Muscle of leg (tissue), 11 donors: ENCODE measurements around the gene RGS12. TPM values are rescaled to one million over a fixed set of nuclear protein-coding genes. Genes with fewer than 3 reads are reported as not detected.
A peak's percentile ranks its signal among the peaks of the same experiment; 100 is the strongest.

ENCODE experiments used
- DNase-seq: peaks from one replicate; pipeline ENCODE4 v3.0.0; 2013
- H3K27ac ChIP-seq: one replicate; pipeline ENCODE4 v1.5.1; 2013; ENCODE audit warnings: mild to moderate bottlenecking, low read length, control low read depth
- H3K27me3 ChIP-seq: one replicate; pipeline ENCODE4 v1.6.1; 2013; ENCODE audit warnings: low read length; ENCODE audit not compliant: control insufficient read depth, insufficient read depth
- H3K36me3 ChIP-seq: one replicate; pipeline ENCODE4 v1.6.1; 2013; ENCODE audit warnings: low read length; ENCODE audit not compliant: control insufficient read depth, insufficient read depth
- H3K4me1 ChIP-seq: one replicate; pipeline ENCODE4 v1.6.1; 2013; ENCODE audit warnings: low read length; ENCODE audit not compliant: control insufficient read depth, insufficient read depth
- H3K4me3 ChIP-seq: one replicate; pipeline ENCODE4 v1.5.1; 2013; ENCODE audit warnings: low read length, control low read depth
- H3K9me3 ChIP-seq: replicated peaks from 2 replicates; pipeline ENCODE4 v1.6.1; 2013; ENCODE audit warnings: low read depth, low read length; ENCODE audit not compliant: control insufficient read depth
- WGBS: methylation state at CpG from one replicate; pipeline ENCODE4 v1.1.5; 2013; ENCODE audit warnings: missing lambda C conversion rate; ENCODE audit not compliant: insufficient coverage; 5-methylcytosine and 5-hydroxymethylcytosine counted together
- polyA plus RNA-seq, 8 donors: library from polyadenylated mRNA; unstranded; fragments of 120-200 nt; gene quantifications; one replicate each; pipeline versions ENCODE4 v1.2.1 to v1.2.3, GENCODE V29; 2013; ENCODE audit warnings: inconsistent platforms in 1 of 8, low replicate concordance in 1 of 8; ENCODE audit not compliant: insufficient read length in 8 of 8, insufficient read depth in 1 of 8
- total RNA-seq: library from RNA; stranded (reverse); fragments of 120-200 nt; gene quantifications from one replicate; pipeline ENCODE4 v1.2.4, GENCODE V29; 2013

Gene RGS12
- total and polyA plus RNA-seq, 9 donors = 25.2 to 49.2 (median 34.6) TPM

- H3K4me3 ChIP-seq = no peak overlapping the region
- no peaks in the 10 kb centered on the region for H3K36me3 ChIP-seq
- peaks cover 7% of the 10 kb centered on the region for H3K9me3 ChIP-seq
- H3K27ac ChIP-seq = no peak overlapping the region
- 65% methylated on average over 7 of the region's 13 CpGs for WGBS
- peaks cover 23% of the 10 kb centered on the region for H3K4me1 ChIP-seq
- H3K27me3 ChIP-seq = peaks cover 22% of the 10 kb centered on the region
- DNase-seq = no peak
Observed at GRCh38 chr4:3283916-3284315, 8.9 kb upstream of the RGS12 start.

DNA sequence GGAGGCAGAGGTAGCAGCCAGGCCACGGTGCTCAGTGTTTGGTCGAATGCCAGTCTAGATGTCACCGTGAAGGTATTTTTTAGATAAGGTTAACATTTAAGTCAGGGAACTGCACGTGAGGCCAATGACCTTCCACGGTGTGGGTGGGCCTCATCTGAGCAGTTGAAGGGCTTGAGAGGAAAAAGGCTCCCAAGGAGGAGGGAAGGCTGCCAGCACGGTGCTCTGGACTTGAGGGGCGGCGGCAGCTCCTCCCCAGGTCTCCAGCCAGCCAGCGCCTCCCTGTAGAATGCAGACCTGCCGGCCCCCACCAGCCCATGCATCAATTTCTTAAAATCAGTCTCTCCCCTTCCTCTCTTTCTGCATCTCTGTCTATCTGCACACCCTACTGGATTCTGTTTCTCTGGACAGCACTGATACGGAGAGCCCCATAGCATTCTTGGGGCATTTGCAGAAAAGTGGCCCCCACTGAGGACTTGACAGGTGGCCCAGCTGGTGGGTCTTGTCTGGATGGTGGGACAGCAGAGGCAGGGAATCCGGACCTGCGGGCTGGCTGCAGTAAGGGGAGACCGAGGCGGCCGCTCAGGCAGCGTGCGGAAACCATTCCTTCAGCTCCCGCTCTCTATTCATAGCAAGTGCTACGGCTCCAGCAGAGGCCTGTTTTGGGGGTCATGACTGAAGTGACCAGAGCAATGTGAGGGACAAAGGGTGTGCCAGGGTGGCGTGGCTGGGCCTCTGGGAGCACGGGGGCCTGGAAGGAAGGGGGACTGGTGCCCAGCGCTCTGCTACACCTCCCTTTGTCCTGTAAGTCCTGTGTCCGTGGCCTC is 7.9 kb upstream of the RGS12 start:
- DNase-seq = no peak
- Histone ChIP-seq H3K27ac (no peak overlapping the region), H3K27me3 (peaks cover 22% of the 10 kb centered on the region), H3K4me1 (peaks cover 23% of the 10 kb centered on the region), H3K36me3 (no peaks in the 10 kb centered on the region), H3K4me3 (no peak overlapping the region), H3K9me3 (peaks cover 7% of the 10 kb centered on the region)
- 75% methylated on average over 19 of the region's 24 CpGs for WGBS

DNA sequence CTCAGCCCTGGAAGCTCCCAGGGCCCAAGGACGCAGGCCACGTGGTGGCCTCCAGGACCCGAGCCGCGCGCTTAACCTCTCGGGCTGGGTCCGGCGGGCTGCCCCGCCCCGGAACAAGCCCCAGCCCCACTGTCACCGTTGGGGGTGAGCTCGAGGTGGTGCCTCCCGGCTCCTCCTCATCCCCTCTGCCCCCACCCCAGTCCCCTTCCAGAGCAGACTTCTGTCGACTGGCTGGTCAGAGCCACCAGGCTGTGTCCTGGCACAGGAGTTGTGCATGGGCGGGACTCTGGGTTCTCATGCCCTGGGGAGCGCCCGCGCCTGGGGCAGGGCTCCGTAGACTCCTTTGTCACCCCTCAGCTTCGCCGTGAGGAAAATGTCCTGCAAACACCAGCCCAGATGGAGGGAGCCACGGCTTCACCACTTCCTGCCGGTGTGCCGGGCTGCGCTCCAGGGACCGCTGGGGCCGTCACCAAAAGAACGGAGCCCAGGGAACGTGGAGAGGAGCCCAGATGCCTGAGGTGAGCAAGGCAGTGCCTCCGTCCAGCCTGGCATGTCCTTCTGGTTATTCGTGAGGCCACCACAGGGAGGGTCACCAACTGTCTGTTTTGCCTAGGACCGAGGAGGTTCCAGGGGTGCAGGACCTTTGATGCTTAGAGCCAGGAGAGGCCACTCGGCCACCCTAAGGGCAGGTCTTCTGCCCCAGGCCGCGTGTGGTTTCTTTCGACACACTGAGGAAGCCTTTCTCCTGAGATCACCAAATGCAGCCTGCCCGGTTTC is 7.1 kb upstream of the RGS12 start:
- peaks cover 20% of the 10 kb centered on the region for H3K27me3 ChIP-seq
- no peak overlapping the region for H3K4me3 ChIP-seq
- DNase-seq = peak; percentile 53
- peaks cover 7% of the 10 kb centered on the region for H3K9me3 ChIP-seq
- H3K27ac ChIP-seq = no peak overlapping the region
- H3K4me1 ChIP-seq = peaks cover 30% of the 10 kb centered on the region
- 67% methylated on average over 32 of the region's 38 CpGs for WGBS
- no peaks in the 10 kb centered on the region for H3K36me3 ChIP-seq

GRCh38 chr4:3286335-3287175 is 6.3 kb upstream of the RGS12 start:
- peaks cover 39% of the 10 kb centered on the region for H3K4me1 ChIP-seq

DNA sequence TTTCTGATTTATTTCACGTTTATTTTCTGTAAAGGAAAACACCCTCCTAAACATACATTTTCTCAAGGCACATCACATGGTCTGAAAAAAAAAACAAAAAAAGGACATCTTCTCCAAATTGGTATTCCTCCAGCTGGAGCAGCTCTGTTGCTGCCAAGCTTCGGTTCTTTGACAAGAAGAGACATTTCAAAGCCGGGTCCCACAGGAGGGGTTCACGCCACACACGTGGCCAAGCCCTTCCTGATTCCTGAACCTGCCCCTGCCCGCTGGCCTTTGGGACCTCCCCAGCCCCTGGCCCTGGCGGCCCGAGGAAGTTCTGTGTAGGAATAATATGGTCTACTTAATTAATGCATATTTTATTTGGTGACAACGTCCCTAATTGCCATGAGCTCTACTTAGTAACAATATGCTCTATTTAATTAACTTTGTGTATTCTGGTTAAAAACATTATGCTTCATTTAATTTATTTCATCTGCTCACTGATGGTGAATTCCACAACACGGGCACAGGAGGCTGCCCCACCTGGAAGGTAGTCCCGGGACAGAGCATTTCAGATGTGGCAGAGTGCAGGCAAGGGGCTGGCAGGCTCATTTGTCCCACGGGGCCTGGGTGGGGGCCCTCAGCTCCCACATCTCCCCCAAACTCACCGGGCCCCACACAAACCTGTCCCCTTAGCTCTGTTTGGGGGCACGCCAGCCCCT is 5.4 kb upstream of the RGS12 start:
- Histone ChIP-seq H3K27ac (no peak overlapping the region), H3K4me3 (no peak overlapping the region), H3K36me3 (no peaks in the 10 kb centered on the region), H3K9me3 (no peaks in the 10 kb centered on the region), H3K27me3 (peaks cover 20% of the 10 kb centered on the region), H3K4me1 (peaks cover 43% of the 10 kb centered on the region)
- peak; percentile 48 for DNase-seq
- WGBS = 26% methylated on average over 9 of the region's 14 CpGs

More at GRCh38 chr4:3286335-3287175, 6.3 kb upstream of the RGS12 start:
- no peak overlapping the region for H3K27ac ChIP-seq
- H3K4me3 ChIP-seq = no peak overlapping the region
- 69% methylated on average over 29 of the region's 32 CpGs for WGBS
- DNase-seq = no peak
- no peaks in the 10 kb centered on the region for H3K36me3 ChIP-seq
- peaks cover 20% of the 10 kb centered on the region for H3K27me3 ChIP-seq
- peaks cover 4% of the 10 kb centered on the region for H3K9me3 ChIP-seq

- Histone ChIP-seq H3K27ac (peak overlapping the region; percentile 59), H3K4me1 (peaks cover 43% of the 10 kb centered on the region)
- WGBS = 60% methylated on average over 22 of the region's 24 CpGs
Observed at GRCh38 chr4:3287972-3288570, 4.8 kb upstream of the RGS12 start.

GRCh38 chr4:3288571-3289094 is 4.2 kb upstream of the RGS12 start:
- peaks cover 20% of the 10 kb centered on the region for H3K27me3 ChIP-seq
- no peak for DNase-seq
- no peaks in the 10 kb centered on the region for H3K36me3 ChIP-seq
- H3K4me1 ChIP-seq = peaks cover 45% of the 10 kb centered on the region
- H3K4me3 ChIP-seq = no peak overlapping the region
- no peaks in the 10 kb centered on the region for H3K9me3 ChIP-seq
- H3K27ac ChIP-seq = peak overlapping the region; percentile 59
- WGBS = 52% methylated on average over 8 of the region's 11 CpGs

More at GRCh38 chr4:3287972-3288570, 4.8 kb upstream of the RGS12 start:
- no peak overlapping the region for H3K4me3 ChIP-seq
- H3K27me3 ChIP-seq = peaks cover 20% of the 10 kb centered on the region
- DNase-seq = no peak
- no peaks in the 10 kb centered on the region for H3K36me3 ChIP-seq
- H3K9me3 ChIP-seq = no peaks in the 10 kb centered on the region

- Histone ChIP-seq H3K36me3 (no peaks in the 10 kb centered on the region), H3K4me1 (peaks cover 55% of the 10 kb centered on the region), H3K27me3 (peaks cover 20% of the 10 kb centered on the region), H3K9me3 (no peaks in the 10 kb centered on the region), H3K27ac (no peak overlapping the region), H3K4me3 (no peak overlapping the region)
- DNase-seq = peak; percentile 39
- WGBS = 76% methylated on average over 7 of the region's 11 CpGs
Observed at GRCh38 chr4:3290476-3290875, 2.3 kb upstream of the RGS12 start.

- Histone ChIP-seq H3K27ac (peak overlapping the region; percentile 13), H3K27me3 (peaks cover 20% of the 10 kb centered on the region), H3K4me1 (peaks cover 55% of the 10 kb centered on the region), H3K4me3 (no peak overlapping the region), H3K36me3 (peaks cover 2% of the 10 kb centered on the region), H3K9me3 (no peaks in the 10 kb centered on the region)
- DNase-seq = no peak
- 76% methylated on average over 2 of the region's 9 CpGs for WGBS
Observed at GRCh38 chr4:3290889-3291321, 1.9 kb upstream of the RGS12 start.
